ENCODE measurements around the gene TMIE. TPM values are rescaled to one million over a fixed set of nuclear protein-coding genes. Genes with fewer than 3 reads are reported as not detected.

Gene TMIE
- total and polyA plus RNA-seq, 2 of the 8 experiments (the other 6 are each of a cell fraction or from before 2014, with no cell fraction given) = 0.45 to 0.67 TPM

- TF ChIP-seq CBX8 (IDR thresholded peaks at IDR 0.05; ENCODE audit: borderline replicate concordance, low read depth, low read length) = no peak
- TF ChIP-seq YY1 (IDR thresholded peaks at IDR 0.05; ENCODE audit: low read depth, low read length) = no peak
- TF ChIP-seq KDM5A (IDR thresholded peaks at IDR 0.05; ENCODE audit: low read length) = no peak
Observed at GRCh38 chr3:46731795-46732194, 30.6 kb downstream of the TMIE start (continued).
